Measurements from ENCODE around the gene GBA3. TPM values are rescaled to one million over a fixed set of nuclear protein-coding genes. Genes with fewer than 3 reads are reported as not detected.

GBA3 gene
- total RNA-seq, 6 experiments from 2014 or later: 15.4 to 115 (median 60.7) TPM

DNA sequence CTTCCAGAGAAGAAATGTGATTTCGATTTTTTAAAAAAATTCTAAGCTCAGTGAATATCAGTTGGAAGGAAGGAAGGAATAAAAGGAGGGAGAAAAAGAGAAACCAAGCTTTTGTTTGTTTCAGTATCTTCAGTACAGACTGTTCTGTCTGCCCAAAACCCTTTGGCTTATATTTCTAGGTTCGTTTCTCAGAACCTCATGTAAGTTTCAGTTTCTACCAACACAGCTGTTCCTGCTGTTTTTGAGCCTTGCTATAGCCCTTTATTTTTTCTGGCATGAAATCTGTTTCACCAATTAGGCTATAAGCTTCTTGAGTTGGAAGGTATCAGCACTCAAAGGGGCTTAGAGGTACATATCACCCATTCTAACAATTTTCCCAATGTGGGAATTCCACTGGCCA, 157.9 kb downstream of the GBA3 start:
- ATAC-seq: peak in 1 of 4 donors; percentile 33
- H3K36me3 ChIP-seq: no peaks in the 10 kb centered on the region
- intact Hi-C loops (cut with DNase I): no loop called here
- H3K4me1 ChIP-seq: peaks cover 0 to 8% (median 3%) of the 10 kb centered on the region in 4 donors
- 32% methylated on average over 2 of the region's 2 CpGs for WGBS (ENCODE audit: insufficient coverage, low coverage, low lambda C conversion rate, missing lambda C conversion rate)
- DNase-seq: no peak
- no peak overlapping the region for H3K27ac ChIP-seq
- H3K4me3 ChIP-seq: no peak overlapping the region
- TF ChIP-seq POLR2A (IDR thresholded peaks at IDR 0.05): no peak
- TF ChIP-seq, protein P1, sequence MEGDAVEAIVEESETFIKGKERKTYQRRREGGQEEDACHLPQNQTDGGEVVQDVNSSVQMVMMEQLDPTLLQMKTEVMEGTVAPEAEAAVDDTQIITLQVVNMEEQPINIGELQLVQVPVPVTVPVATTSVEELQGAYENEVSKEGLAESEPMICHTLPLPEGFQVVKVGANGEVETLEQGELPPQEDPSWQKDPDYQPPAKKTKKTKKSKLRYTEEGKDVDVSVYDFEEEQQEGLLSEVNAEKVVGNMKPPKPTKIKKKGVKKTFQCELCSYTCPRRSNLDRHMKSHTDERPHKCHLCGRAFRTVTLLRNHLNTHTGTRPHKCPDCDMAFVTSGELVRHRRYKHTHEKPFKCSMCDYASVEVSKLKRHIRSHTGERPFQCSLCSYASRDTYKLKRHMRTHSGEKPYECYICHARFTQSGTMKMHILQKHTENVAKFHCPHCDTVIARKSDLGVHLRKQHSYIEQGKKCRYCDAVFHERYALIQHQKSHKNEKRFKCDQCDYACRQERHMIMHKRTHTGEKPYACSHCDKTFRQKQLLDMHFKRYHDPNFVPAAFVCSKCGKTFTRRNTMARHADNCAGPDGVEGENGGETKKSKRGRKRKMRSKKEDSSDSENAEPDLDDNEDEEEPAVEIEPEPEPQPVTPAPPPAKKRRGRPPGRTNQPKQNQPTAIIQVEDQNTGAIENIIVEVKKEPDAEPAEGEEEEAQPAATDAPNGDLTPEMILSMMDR (IDR thresholded peaks at IDR 0.05): no peak
- no peaks in the 10 kb centered on the region for H3K27me3 ChIP-seq
- no peaks in the 10 kb centered on the region for H3K9me3 ChIP-seq

DNA sequence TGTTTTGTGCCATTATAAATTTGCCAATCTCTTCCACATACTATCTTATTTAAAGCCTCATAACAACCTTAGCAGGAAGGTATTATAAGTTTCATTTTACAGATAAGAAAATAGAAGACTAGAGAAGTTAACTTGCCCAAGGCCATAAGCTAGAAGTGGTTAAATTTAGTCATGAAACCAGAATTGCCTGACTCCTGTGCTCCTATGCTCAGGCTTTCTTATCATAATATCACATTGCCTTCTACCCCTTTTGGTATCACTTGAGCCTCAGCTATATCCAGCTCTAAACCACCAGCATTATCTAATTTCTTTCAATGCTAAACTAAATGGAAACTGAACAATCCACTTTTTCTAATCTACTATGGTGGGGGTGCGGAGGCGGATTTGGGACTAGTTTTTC, 164.7 kb downstream of the GBA3 start:
- WGBS (ENCODE audit: insufficient coverage, low coverage, low lambda C conversion rate, missing lambda C conversion rate): 89% methylated on average over 2 of the region's 2 CpGs
- Histone ChIP-seq H3K4me1 (no peaks in the 10 kb centered on the region), H3K9me3 (no peaks in the 10 kb centered on the region), H3K27me3 (no peaks in the 10 kb centered on the region), H3K27ac (no peak overlapping the region), H3K36me3 (no peaks in the 10 kb centered on the region), H3K4me3 (no peak overlapping the region)
- TF ChIP-seq POLR2A (IDR thresholded peaks at IDR 0.05): no peak
- TF ChIP-seq, protein P1 (IDR thresholded peaks at IDR 0.05): no peak
- no peak for ATAC-seq
- no peak for DNase-seq
- intact Hi-C loops (cut with DNase I): no loop called here

DNA sequence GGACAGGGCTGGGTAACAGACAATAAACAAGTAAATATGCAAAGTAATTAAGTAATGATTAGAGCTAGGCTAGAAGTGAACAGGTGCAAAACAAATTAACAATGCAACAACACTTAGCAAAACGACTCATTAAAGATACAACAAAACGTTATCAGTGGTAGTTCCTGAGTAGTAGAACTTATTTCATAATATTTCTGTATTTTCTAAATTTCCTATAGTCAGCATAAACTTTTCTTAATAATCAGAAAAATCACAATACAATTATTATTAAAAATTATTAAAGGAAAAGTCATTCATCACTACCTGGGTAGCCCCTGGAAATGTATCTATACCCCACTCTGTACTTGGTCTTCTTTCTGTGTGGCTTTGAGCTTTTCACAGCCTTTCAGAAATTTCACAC, 166.6 kb downstream of the GBA3 start:
- no peaks in the 10 kb centered on the region for H3K4me1 ChIP-seq
- H3K36me3 ChIP-seq: no peaks in the 10 kb centered on the region
- WGBS (ENCODE audit: insufficient coverage, low coverage, low lambda C conversion rate, missing lambda C conversion rate): 63% methylated on average over 2 of the region's 2 CpGs
- intact Hi-C loops (cut with DNase I): no loop called here
- H3K27ac ChIP-seq: no peak overlapping the region
- DNase-seq: no peak
- H3K27me3 ChIP-seq: no peaks in the 10 kb centered on the region
- H3K4me3 ChIP-seq: no peak overlapping the region
- ATAC-seq: no peak
- no peaks in the 10 kb centered on the region for H3K9me3 ChIP-seq
- no peak for TF ChIP-seq POLR2A (IDR thresholded peaks at IDR 0.05)
- TF ChIP-seq, protein P1 (IDR thresholded peaks at IDR 0.05): no peak

Other genes with a start within 250 kb of the GBA3 start
- 100 to 1,000 TPM in 1 of 6 experiments, 10 to 100 TPM in 5; 25.0 to 146 (median 60.2) TPM for gene ADGRA3, start 176.9 kb upstream of the GBA3 start, total RNA-seq

Measured in right lobe of liver (tissue), 6 donors.